HG03159 (cell line): ENCODE measurements around the gene MAPK4.
"Not testable (repeated sequence)": the region's sequence is repeated elsewhere in the genome, so short reads cannot be mapped to it uniquely, and the experiment has no call there.

Experiments
- ATAC-seq: cut with Tn5 transposase; IDR thresholded peaks from one replicate; pipeline ENCODE4 v1.9.1; 2021; ENCODE audit warnings: mild to moderate bottlenecking, moderate library complexity; ENCODE audit not compliant: unreplicated experiment

MAPK4 gene

GRCh38 chr18:50559752-50560680 is at the start of gene MAPK4:
TSS of gene MAPK4 (plus strand) at chr18:50560087. CDS start at chr18:50663959, 103,872 bp downstream.
- peak; percentile 53 for ATAC-seq

- not testable (repeated sequence) for ATAC-seq
These were observed 42.6 kb upstream of the MAPK4 start for GRCh38 chr18:50517277-50517676.

GRCh38 chr18:50518787-50519546 is 40.9 kb upstream of the MAPK4 start:
- ATAC-seq: no peak

- ATAC-seq: no peak
These were observed 36.7 kb upstream of the MAPK4 start for GRCh38 chr18:50523165-50523564.

- no peak for ATAC-seq
These were observed 32.1 kb upstream of the MAPK4 start for GRCh38 chr18:50527636-50528307.

- ATAC-seq: no peak
These were observed 31.1 kb upstream of the MAPK4 start for GRCh38 chr18:50528806-50529205.

- not testable (repeated sequence) for ATAC-seq
These were observed 26.1 kb upstream of the MAPK4 start for GRCh38 chr18:50533822-50534221.

GRCh38 chr18:50544476-50544875 is 15.4 kb upstream of the MAPK4 start:
- not testable (repeated sequence) for ATAC-seq

GRCh38 chr18:50545936-50546335 is 14.0 kb upstream of the MAPK4 start:
- ATAC-seq: no peak

- no peak for ATAC-seq
These were observed 11.7 kb upstream of the MAPK4 start for GRCh38 chr18:50548160-50548559.

- ATAC-seq: not testable (repeated sequence)
These were observed 8.2 kb upstream of the MAPK4 start for GRCh38 chr18:50551651-50552050.

- ATAC-seq: no peak
These were observed 1.7 kb upstream of the MAPK4 start for GRCh38 chr18:50558157-50558556.

- ATAC-seq: no peak
These were observed 737 bp upstream of the MAPK4 start for GRCh38 chr18:50558948-50559751.

- no peak for ATAC-seq
These were observed 1.1 kb downstream of the MAPK4 start for GRCh38 chr18:50560681-50561629.

GRCh38 chr18:50562258-50562657 is 2.4 kb downstream of the MAPK4 start:
- not testable (repeated sequence) for ATAC-seq

GRCh38 chr18:50562686-50563085 is 2.8 kb downstream of the MAPK4 start:
- no peak for ATAC-seq

GRCh38 chr18:50563376-50563775 is 3.5 kb downstream of the MAPK4 start:
- no peak for ATAC-seq

GRCh38 chr18:50569930-50570329 is 10.0 kb downstream of the MAPK4 start:
- ATAC-seq: no peak

- no peak for ATAC-seq
These were observed 11.7 kb downstream of the MAPK4 start for GRCh38 chr18:50571606-50572005.
